SU-DHL-6 (cell line): Measurements from ENCODE around the gene HOXA11.

Experiments used
- H2AFZ ChIP-seq: fragments of 200-600 bp; sonication (generic); 2 replicates; pipeline ENCODE4 v1.6.1; 2014; ENCODE audit warnings: low read depth, mild to moderate bottlenecking, moderate library complexity, mixed read lengths, antibody characterized with exemption, low read length; ENCODE audit not compliant: severe bottlenecking
- H3F3A ChIP-seq: fragments of 200-600 bp; shearing (Covaris generic); 2 replicates; pipeline ENCODE4 v1.6.0; 2016; ENCODE audit warnings: antibody characterized with exemption, mild to moderate bottlenecking; ENCODE audit not compliant: insufficient read depth
- H3K27ac ChIP-seq: fragments of 200-600 bp; sonication (generic); 2 replicates; pipeline ENCODE4 v1.5.1; 2016; ENCODE audit warnings: low read depth, mild to moderate bottlenecking, low read length, moderate library complexity, mixed read lengths
- H3K27me3 ChIP-seq: fragments of 200-600 bp; sonication (generic), shearing (Covaris generic); 2 replicates; pipeline ENCODE4 v1.6.0; 2014; ENCODE audit warnings: mild to moderate bottlenecking, low read length
- H3K36me3 ChIP-seq: fragments of 200-600 bp; sonication (generic); 2 replicates; pipeline ENCODE4 v1.6.1; 2014; ENCODE audit warnings: mild to moderate bottlenecking, low read length, mixed read lengths
- H3K4me2 ChIP-seq: fragments of 300-600, 200-600 bp; shearing (Covaris generic), sonication (generic); 2 replicates; pipeline ENCODE4 v1.6.0; 2014; ENCODE audit warnings: low read length, low read depth, mild to moderate bottlenecking; ENCODE audit not compliant: poor library complexity, severe bottlenecking
- H3K4me3 ChIP-seq: fragments of 200-600 bp; sonication (generic); 2 replicates; pipeline ENCODE4 v1.5.1; 2014; ENCODE audit warnings: antibody characterized with exemption, low read length, mild to moderate bottlenecking, mixed read lengths; ENCODE audit not compliant: insufficient read depth, poor library complexity, severe bottlenecking
- H3K79me2 ChIP-seq: fragments of 200-600 bp; sonication (generic); 2 replicates; pipeline ENCODE4 v1.6.1; 2014; ENCODE audit warnings: mild to moderate bottlenecking, low read length, moderate library complexity; ENCODE audit not compliant: insufficient read depth
- H3K9ac ChIP-seq: fragments of 200-600 bp; sonication (generic); 2 replicates; pipeline ENCODE4 v1.7.0; 2014; ENCODE audit warnings: mild to moderate bottlenecking, low read length
- H3K9me2 ChIP-seq: fragments of 200-600 bp; sonication (generic); replicated peaks from 2 replicates; pipeline ENCODE4 v1.6.1; 2014; ENCODE audit warnings: low read length; ENCODE audit not compliant: insufficient read depth
- H3K9me3 ChIP-seq: fragments of 200-600 bp; sonication (generic); 2 replicates; pipeline ENCODE4 v1.6.1; 2014; ENCODE audit warnings: low read length, mixed read lengths; ENCODE audit not compliant: insufficient read depth
- H4K20me1 ChIP-seq: fragments of 200-600 bp; sonication (generic); 2 replicates; pipeline ENCODE4 v1.6.1; 2014; ENCODE audit warnings: low read depth, mild to moderate bottlenecking, antibody characterized with exemption, low read length, moderate library complexity, mixed read lengths
- CTCF ChIP-seq: fragments of 200-600 bp; sonication (generic); IDR thresholded peaks from one replicate; pipeline ENCODE4 v1.5.1; 2017; ENCODE audit warnings: antibody characterized with exemption, mild to moderate bottlenecking, low read length, moderate library complexity; ENCODE audit not compliant: insufficient read depth, poor library complexity, severe bottlenecking
- EZH2phosphoT487 ChIP-seq: fragments of 200-600 bp; sonication (generic), shearing (Covaris generic); conservative IDR thresholded peaks from 2 replicates; pipeline ENCODE4 v1.6.1; 2018; ENCODE audit warnings: mild to moderate bottlenecking, antibody characterized with exemption, low read length, moderate library complexity, mixed read lengths

The HOXA11 gene

GRCh38 chr7:27201580-27202017, 16.6 kb upstream of the HOXA11 start:
- no peaks in the 10 kb centered on the region for H3F3A ChIP-seq
- no peaks in the 10 kb centered on the region for H4K20me1 ChIP-seq
- no peak for TF ChIP-seq EZH2phosphoT487
- TF ChIP-seq CTCF = no peak
- peak overlapping the region; percentile 63 for H3K4me2 ChIP-seq
- H3K36me3 ChIP-seq = no peaks in the 10 kb centered on the region
- no peaks in the 10 kb centered on the region for H3K9me3 ChIP-seq
- H2AFZ ChIP-seq = no peak overlapping the region
- H3K79me2 ChIP-seq = no peaks in the 10 kb centered on the region
- no peaks in the 10 kb centered on the region for H3K9me2 ChIP-seq
- no peak overlapping the region for H3K9ac ChIP-seq
- H3K27ac ChIP-seq = no peak overlapping the region
- H3K4me3 ChIP-seq = no peak overlapping the region
- no peaks in the 10 kb centered on the region for H3K27me3 ChIP-seq

- no peak for TF ChIP-seq CTCF
- no peak for TF ChIP-seq EZH2phosphoT487
- Histone ChIP-seq H3K9me3 (no peaks in the 10 kb centered on the region), H3K9ac (peak overlapping the region; percentile 48), H2AFZ (peak overlapping the region; percentile 76), H4K20me1 (no peaks in the 10 kb centered on the region), H3F3A (no peaks in the 10 kb centered on the region), H3K36me3 (no peaks in the 10 kb centered on the region), H3K4me2 (peak overlapping the region; percentile 63), H3K9me2 (no peaks in the 10 kb centered on the region), H3K27me3 (no peaks in the 10 kb centered on the region), H3K79me2 (no peaks in the 10 kb centered on the region), H3K4me3 (peak overlapping the region; percentile 59), H3K27ac (no peak overlapping the region)
Observed at GRCh38 chr7:27200761-27201579, 15.9 kb upstream of the HOXA11 start.

GRCh38 chr7:27199849-27200760, 15.1 kb upstream of the HOXA11 start, which contains the start of gene HOXA13:
Gene HOXA13 (minus strand): TSS chr7:27200091. CDS start chr7:27200077, 14 bp downstream.
- Histone ChIP-seq H3K4me2 (peak within 1 kb of the TSS; percentile 63), H2AFZ (peak within 1 kb of the TSS; percentile 76), H3K27me3 (no peaks in the 10 kb centered on the region)

More at GRCh38 chr7:27199849-27200760, 15.1 kb upstream of the HOXA11 start, which contains the start of gene HOXA13:
- no peaks in the 10 kb centered on the region for H3F3A ChIP-seq
- peak within 1 kb of the TSS; percentile 48 for H3K9ac ChIP-seq
- H3K9me3 ChIP-seq = no peaks in the 10 kb centered on the region
- no peaks in the 10 kb centered on the region for H4K20me1 ChIP-seq
- peak within 1 kb of the TSS; percentile 61 for H3K4me3 ChIP-seq
- H3K36me3 ChIP-seq = no peaks in the 10 kb centered on the region
- no peaks in the 10 kb centered on the region for H3K9me2 ChIP-seq
- no peak for TF ChIP-seq CTCF
- TF ChIP-seq EZH2phosphoT487 = no peak
- no peaks in the 10 kb centered on the region for H3K79me2 ChIP-seq
- no peak within 1 kb of the TSS for H3K27ac ChIP-seq
